Hindlimb muscle (tissue), 1 donor: Measurements from ENCODE around the gene KISS1R. TPM values are rescaled to one million over a fixed set of nuclear protein-coding genes. Genes with fewer than 3 reads are reported as not detected.
"Not testable (repeated sequence)": the region's sequence is repeated elsewhere in the genome, so short reads cannot be mapped to it uniquely, and the experiment has no call there.

Experiments
- DNase-seq: peaks from one replicate; pipeline ENCODE4 v3.0.0-alpha.2; 2013
- polyA plus RNA-seq: library from polyadenylated mRNA; unstranded; fragments of 120-200 nt; gene quantifications from one replicate; pipeline ENCODE4 v1.2.1, GENCODE V29; 2013; ENCODE audit not compliant: insufficient read length

The KISS1R gene
- polyA plus RNA-seq, 1 donor: not detected

DNA sequence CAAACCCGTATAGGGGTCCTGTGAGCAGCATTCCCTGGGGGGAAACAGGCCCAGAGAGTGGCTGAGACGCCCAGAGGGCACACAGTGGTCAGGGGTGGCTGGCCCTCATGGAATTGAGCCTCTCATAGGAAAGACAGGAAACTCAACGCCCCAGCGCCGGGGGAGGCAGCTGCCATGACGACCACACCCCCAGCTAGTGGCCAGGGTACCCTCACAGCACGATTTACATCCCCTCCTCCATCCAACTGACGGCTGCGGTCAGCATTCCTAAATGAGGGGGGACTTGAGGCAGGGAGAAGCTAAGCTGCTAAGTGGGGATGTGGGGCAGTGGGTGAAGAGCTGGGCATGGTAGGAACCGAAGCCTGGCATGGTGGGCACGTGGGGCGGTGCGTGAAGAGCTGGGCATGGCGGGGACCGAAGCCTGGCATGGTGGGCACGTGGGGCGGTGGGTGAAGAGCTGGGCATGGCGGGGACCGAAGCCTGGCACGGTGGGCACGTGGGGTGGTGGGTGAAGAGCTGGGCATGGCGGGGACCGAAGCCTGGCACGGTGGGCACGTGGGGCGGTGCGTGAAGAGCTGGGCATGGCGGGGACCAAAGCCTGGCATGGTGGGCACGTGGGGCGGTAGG is 34.1 kb upstream of the KISS1R start:
- DNase-seq: no peak

- no peak for DNase-seq
Observed at GRCh38 chr19:883661-884211, 33.4 kb upstream of the KISS1R start.

DNA sequence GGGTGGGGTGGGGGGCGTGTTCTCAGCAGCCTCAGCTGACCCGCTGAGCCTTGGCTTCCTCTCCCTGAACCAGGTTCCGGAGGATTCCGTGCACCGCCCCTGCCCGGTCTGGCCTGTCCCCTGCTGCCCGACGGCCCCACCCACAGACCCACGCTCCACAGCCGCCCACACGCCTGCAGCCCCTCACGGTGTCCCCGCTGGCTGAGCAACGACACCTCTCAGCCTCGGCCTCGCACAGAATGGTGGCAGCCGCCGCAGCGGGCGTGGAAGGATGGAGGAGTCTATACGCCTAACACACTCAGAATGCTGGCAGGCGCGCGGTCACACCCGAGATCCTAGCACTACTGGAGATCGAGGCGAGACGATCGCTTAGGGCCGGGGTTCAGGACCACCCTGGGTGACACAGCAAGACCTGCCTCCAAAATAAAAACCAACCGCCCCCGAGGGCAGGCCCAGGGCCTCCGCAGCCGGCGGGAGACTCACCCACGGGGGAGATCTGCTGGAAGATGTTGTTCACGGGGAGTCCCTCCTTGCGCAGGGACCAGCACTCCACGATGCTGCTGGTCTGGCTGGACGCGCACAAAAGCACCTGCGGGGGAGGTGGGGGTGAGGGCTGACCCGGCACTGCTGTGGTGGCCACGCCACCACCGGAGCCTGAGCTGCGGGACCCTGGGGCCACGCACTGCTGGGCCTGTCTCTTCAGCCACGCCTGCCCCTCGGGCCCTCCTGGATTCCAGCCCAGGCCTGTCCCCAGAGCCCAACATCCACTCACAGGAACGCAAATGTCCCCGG is 32.5 kb upstream of the KISS1R start:
- no peak for DNase-seq

GRCh38 chr19:885536-886224 is 31.5 kb upstream of the KISS1R start:
- no peak for DNase-seq

- DNase-seq: no peak
Observed at GRCh38 chr19:887072-887471, 30.1 kb upstream of the KISS1R start.

DNA sequence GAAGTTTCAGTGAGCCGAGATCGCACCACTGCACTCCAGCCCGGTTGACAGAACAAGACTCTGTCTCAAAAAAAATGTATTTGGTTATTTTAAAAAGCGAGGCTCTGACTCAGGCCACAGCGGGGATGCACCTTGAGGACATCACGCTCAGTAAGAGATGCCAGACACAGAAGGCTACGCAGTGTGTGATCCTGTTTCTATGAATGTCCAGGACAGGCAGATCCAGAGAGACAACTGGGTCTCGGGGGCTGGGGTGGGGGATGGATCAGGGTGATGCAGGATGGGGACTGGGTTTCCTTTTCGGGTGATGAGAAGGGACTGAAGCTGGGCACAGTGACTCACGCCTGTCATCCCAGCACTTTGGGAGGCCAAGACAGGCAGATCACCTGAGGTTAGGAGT is 29.5 kb upstream of the KISS1R start:
- DNase-seq: no peak

GRCh38 chr19:888581-889385 is 28.4 kb upstream of the KISS1R start:
- no peak for DNase-seq

DNA sequence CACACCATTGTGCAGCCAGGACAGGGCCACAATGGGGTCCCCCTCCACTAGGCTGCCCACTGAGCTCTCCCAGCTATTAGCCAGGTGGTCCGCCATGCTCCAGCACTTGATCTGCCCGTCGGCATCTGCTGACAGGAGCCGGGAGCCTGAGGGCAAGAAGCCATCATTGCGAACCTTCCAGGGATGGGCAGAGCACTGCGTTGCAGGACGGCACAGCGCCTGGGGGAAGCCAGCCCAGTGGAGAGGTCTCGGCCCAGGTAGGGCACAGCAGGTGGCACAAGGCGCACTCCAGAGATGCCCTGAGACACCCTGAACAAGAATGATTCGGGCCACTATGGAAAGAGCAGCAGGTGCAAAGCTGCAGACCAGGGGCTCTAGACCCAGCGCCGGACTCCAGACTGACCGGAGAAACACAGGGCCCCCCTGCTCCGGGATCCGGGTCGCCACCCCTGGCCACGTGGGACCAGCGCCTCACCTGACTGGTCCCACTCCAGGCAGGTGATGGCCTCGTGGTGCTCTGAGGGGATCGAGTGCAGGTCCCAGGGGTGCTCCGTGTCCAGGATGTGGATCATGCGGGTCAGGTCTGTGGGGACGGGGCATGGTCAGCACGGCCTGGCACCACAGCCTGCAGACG is 27.4 kb upstream of the KISS1R start:
- no peak for DNase-seq

DNA sequence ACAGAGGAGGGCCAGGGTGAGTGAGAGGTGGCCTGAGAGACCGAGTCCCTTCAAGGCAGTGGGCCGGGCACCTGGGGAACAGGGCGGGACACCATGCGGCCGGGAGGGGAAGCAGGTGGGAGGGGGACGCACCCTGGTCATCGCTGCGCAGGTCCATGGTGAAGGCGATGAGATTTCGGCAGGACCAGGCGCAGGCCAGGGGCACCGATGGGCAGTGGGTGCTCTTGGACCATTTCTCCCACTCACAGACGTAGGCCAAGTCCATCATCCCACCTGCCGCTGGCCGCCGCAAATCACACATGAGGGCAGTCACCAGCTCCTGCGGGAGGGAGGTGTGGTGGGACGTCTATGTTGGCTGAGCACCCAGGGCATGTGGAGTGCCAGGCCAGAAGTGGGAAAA is 26.3 kb upstream of the KISS1R start:
- DNase-seq: no peak

DNA sequence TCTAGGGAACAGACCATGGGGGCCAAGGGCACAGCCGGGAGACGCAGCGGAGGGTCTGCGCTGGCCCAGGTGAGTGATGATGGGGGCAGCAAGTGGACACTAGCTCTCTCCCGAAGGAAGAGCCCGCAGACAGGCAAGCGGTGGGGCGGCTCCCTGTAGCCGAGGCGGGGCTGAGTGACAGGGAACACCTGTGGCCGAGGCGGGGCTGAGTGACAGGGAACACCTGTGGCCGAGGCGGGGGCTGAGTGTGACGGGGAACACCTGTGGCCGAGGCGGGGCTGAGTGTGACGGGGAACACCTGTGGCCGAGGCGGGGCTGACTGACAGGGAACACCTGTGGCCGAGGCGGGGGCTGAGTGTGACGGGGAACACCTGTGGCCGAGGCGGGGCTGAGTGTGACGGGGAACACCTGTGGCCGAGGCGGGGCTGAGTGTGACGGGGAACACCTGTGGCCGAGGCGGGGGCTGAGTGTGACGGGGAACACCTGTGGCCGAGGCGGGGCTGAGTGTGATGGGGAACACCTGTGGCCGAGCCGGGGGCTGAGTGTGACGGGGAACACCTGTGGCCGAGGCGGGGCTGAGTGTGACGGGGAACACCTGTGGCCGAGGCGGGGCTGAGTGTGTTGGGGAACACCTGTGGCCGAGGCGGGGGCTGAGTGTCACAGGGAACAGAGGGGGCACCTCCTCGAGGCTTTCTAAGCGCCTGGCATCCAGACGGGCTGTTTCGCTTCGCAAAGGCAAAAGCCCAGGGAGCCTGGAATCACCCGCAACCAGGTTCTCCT is 25.5 kb upstream of the KISS1R start:
- DNase-seq: not testable (repeated sequence)

GRCh38 chr19:892243-892893 is 24.8 kb upstream of the KISS1R start:
- no peak for DNase-seq

DNA sequence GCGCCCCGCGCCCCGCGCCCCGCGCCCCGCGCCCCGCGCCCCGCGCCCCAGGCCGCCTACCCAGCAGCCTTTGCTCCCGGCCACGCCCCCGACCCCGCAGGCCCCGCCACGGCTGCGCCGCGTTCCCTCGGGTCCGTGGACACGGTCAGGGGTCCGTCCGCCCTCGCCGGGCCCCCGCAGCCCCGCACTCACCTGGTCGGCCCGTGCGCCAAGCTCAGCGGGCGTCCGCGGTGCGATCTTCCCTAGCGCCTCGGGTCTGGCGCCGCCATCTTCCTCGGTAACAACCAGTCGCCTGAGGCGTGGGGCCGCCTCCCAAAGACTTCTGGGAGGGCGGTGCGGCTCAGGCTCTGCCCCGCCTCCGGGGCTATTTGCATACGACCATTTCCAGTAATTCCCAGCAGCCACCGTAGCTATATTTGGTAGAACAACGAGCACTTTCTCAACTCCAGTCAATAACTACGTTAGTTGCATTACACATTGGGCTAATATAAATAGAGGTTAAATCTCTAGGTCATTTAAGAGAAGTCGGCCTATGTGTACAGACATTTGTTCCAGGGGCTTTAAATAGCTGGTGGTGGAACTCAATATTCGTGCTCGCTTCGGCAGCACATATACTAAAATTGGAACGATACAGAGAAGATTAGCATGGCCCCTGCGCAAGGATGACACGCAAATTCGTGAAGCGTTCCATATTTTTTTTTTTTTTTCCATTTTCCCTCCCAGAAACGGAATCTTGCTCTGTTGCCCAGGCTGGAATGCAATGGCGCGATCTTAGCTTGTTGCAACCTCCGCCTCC is 24.0 kb upstream of the KISS1R start, which contains the start of the genes MED16 and RNU6-9:
TSS of gene MED16 (minus strand) at position 294 of the 796 bp plus-strand sequence. CDS start 2,056 bp downstream, outside the sequence.
TSS of gene RNU6-9 (plus strand) at position 591 of the 796 bp plus-strand sequence.
- peak; percentile 95 for DNase-seq

DNA sequence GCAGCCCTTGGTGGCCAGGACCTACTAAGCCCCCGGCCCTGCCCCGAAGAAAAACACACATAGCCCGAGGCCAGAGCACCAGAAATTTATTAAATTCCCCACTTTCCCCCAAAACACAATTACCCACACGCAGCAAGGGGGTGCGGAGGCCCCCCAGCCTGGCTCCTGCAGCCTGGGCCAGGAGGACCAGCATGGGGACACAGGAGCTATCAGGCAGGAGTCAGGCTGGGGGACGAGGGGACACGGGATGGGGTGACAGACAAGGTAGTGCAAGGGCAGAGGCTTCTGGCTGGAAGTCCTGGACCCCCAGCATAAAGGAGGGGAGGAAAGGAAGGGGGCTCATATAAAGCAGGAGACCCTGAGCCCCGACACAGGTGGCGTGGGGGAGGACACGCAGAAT is 20.7 kb upstream of the KISS1R start:
- DNase-seq: no peak

DNA sequence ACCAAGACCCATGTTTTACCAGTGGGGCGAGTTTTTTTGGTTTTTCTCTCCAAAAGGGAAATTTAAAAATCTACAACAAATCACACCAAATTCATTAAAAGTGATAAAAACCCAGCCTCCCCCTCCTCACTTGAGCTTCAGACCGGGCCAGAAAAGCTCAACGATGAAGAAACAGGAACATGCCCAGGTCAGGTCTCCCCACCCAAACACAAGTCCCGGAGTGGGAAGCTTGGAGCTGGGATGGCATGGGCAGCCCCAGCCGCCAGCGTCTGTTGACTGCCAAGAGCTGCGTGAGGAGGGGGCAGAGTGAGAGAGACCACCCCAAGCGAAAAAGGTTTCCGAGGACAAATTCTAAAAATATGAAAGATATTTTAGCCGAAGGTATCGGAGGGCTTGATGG is 20.1 kb upstream of the KISS1R start:
- DNase-seq: no peak

- DNase-seq: no peak
Observed at GRCh38 chr19:897442-898039, 19.6 kb upstream of the KISS1R start.

GRCh38 chr19:898663-899062 is 18.5 kb upstream of the KISS1R start:
- no peak for DNase-seq

DNA sequence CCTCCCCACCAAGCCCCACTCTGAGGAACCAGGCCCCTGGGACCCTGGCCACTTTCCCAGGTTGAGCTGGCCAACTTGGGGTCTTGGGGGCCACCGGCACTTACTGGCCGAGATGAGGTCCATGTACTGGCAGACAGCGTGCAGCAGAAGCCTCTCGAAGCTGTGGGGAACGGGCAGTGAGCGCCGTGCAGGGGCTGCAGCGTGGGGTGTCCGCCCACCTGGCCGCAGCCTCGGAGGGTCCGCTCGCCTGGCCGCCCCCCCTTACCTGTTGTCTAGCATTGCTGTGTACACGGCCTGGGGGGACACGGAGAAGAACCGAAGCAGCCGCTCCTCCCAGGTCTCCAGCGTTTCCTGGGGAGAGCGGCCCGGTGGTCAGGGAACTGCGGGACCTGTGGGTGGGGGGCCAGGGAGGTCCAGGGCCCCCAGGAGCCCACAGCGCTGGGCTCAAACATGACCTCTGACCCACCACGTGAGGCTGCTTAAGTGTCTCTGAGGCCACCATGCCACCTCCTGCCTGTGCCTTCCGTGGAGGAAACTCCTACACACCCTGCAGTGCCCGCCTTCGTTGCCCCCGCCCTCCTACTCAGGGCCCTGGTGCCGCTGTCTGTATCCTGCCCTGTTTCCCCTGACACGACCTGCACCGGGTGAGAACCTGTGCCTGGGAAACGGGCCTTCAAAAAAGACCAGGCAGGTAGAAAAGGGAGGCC is 17.6 kb upstream of the KISS1R start:
- no peak for DNase-seq

GRCh38 chr19:900043-900301 is 17.2 kb upstream of the KISS1R start:
- DNase-seq: no peak
